Rectal smooth muscle tissue (tissue), 1 donor: ENCODE data around the gene GALNS.
A peak's percentile ranks its signal among the peaks of the same experiment; 100 is the strongest.

Source experiments
- H3K27ac ChIP-seq: one replicate; pipeline ENCODE4 v1.7.0; 2013; ENCODE audit warnings: low read depth, low read length, inconsistent platforms
- H3K27me3 ChIP-seq: one replicate; pipeline ENCODE4 v1.7.0; 2013; ENCODE audit warnings: low read length; ENCODE audit not compliant: control insufficient read depth, insufficient read depth
- H3K36me3 ChIP-seq: one replicate; pipeline ENCODE4 v1.7.0; 2013; ENCODE audit warnings: low read length; ENCODE audit not compliant: control insufficient read depth, insufficient read depth
- H3K4me1 ChIP-seq: one replicate; pipeline ENCODE4 v1.7.0; 2013; ENCODE audit warnings: low read length; ENCODE audit not compliant: control insufficient read depth, insufficient read depth
- H3K4me3 ChIP-seq: one replicate; pipeline ENCODE4 v1.7.0; 2013; ENCODE audit warnings: low read length
- H3K9ac ChIP-seq: one replicate; pipeline ENCODE4 v1.7.0; 2013; ENCODE audit warnings: low read length

Gene GALNS, protein sequence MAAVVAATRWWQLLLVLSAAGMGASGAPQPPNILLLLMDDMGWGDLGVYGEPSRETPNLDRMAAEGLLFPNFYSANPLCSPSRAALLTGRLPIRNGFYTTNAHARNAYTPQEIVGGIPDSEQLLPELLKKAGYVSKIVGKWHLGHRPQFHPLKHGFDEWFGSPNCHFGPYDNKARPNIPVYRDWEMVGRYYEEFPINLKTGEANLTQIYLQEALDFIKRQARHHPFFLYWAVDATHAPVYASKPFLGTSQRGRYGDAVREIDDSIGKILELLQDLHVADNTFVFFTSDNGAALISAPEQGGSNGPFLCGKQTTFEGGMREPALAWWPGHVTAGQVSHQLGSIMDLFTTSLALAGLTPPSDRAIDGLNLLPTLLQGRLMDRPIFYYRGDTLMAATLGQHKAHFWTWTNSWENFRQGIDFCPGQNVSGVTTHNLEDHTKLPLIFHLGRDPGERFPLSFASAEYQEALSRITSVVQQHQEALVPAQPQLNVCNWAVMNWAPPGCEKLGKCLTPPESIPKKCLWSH

DNA sequence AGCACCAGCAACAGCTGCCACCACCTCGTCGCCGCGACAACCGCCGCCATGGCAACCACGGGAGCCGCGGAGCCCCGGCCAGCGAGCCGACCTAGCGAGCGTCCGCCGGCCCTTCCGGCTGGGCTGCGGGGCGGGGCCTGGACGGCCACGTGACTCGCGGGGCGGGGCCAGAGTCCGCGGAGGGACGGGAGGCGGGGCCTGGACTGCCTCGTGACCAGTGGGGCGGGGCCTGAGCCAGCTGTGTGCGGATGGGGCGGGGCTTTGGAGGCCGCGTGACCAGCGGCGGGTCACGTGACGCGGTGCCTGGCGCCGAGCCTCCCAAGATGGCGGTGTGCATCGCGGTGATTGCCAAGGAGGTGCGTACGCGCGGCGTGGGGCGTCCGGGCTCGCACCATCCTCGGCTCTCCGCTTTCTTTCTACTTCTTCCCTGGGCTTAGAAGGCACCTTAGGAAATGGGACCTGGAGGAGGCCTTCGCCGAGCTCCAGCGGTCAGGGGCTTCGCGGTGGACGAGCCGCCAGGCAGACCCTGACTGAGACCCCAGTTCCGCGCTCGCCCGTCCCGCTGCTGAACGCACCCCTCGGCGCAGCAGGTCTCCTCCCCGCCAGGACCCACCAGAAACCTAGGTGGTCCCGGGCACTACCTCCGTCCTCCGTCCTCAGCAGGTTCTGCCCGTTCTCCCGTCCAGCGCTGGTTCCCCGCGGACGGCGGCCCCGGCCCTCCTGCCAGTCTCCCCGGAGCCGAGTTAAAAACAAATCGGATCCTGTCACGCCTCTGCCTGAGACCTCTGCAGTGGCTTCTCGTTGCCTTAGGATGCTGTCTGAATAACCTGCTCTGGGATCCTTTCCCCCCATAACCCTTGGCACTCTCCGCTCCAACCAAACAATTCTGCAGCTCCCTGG is at the start of gene GALNS, which contains the start of gene TRAPPC2L:
Gene GALNS (minus strand): TSS at position 120 of the 900 bp plus-strand sequence. CDS start 70 bp downstream, at position 50.
Gene TRAPPC2L (plus strand): TSS at position 300 of the 900 bp plus-strand sequence. CDS start 24 bp downstream, at position 324.
- Histone ChIP-seq H3K36me3 (peaks cover 16% of the 10 kb centered on the region), H3K4me3 (peak within 1 kb of the TSS; percentile 96), H3K9ac (peak within 1 kb of the TSS; percentile 76), H3K27ac (peak within 1 kb of the TSS; percentile 77), H3K4me1 (peaks cover 7% of the 10 kb centered on the region), H3K27me3 (no peaks in the 10 kb centered on the region)

DNA sequence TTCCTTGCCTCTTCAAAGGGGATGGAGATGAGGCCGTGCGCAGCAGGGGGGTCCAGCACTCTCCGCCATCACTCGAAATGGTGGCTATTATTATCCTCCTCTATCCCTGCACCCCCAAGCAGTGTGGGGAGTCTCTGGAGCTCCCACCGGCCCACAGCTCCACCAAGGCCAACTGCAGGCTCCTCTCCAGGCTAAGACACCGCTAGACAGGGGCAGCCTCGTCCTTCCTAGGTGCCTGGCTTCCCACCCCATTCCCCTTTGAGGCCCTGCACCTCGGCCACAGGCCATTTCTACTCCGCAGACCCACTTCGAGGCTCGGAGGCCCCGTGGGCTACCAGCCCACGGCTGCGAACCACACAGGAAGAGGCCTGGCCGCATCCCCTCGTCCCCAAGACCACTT is 49.3 kb upstream of the GALNS start:
- no peaks in the 10 kb centered on the region for H3K4me1 ChIP-seq
- H3K36me3 ChIP-seq = no peaks in the 10 kb centered on the region
- no peaks in the 10 kb centered on the region for H3K27me3 ChIP-seq
- no peak overlapping the region for H3K9ac ChIP-seq
- no peak overlapping the region for H3K27ac ChIP-seq
- no peak overlapping the region for H3K4me3 ChIP-seq

DNA sequence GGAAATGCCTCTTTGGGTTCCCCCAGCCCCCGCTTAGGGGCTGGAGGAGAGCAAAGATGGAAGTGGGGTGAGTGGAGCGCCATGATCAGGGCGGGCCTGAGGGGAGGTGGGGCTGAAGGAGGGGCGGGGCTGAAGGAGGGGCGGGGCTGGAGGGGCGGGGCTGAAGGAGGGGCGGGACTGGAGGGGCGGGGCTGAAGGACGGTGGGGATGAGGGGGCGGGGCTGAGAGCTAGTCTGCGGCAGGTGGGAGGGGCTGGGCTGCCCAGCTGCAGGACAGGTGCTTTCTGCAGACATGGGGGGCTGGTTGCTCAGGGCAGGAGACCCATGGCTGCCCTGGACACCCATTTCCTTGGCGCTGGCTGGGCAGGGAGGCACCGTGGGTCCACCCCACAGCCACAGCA is 48.8 kb upstream of the GALNS start:
- Histone ChIP-seq H3K4me1 (no peaks in the 10 kb centered on the region), H3K9ac (no peak overlapping the region), H3K27me3 (no peaks in the 10 kb centered on the region), H3K27ac (no peak overlapping the region), H3K36me3 (no peaks in the 10 kb centered on the region), H3K4me3 (no peak overlapping the region)

DNA sequence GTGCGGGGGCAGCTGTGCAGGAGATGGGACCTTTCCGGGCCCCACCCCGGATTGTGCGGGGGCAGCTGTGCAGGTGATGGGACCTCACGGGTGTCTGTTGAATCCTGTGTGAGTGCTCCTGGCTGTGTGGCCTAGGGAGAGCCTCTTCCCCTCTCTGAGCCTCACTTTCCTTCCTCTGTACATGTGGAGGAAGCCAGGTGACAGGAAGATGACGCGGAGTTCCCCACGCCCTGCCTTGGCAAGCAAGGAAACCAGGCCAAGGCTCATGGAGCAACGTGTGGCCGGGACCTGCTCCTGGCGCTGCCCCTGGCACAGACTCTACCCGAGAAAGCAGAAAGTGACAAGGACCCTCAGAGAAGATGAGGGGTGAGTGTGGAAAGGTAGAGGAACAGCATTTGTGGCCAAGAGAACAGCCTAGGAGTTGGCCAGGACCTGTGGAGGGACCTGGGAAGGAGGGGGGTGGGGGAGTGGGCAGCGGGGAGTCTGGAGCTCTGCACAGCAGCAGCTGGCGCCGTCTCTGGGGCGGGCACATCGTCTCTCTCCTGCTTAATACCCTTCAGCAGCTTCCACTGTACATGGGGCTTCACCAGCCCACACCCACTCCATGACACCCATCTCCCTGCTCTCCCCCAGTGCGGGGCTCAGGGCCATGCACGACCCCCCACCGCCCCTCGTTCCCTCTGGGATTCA is 48.1 kb upstream of the GALNS start:
- Histone ChIP-seq H3K4me3 (no peak overlapping the region), H3K27me3 (no peaks in the 10 kb centered on the region), H3K36me3 (no peaks in the 10 kb centered on the region), H3K9ac (no peak overlapping the region), H3K27ac (no peak overlapping the region), H3K4me1 (no peaks in the 10 kb centered on the region)

DNA sequence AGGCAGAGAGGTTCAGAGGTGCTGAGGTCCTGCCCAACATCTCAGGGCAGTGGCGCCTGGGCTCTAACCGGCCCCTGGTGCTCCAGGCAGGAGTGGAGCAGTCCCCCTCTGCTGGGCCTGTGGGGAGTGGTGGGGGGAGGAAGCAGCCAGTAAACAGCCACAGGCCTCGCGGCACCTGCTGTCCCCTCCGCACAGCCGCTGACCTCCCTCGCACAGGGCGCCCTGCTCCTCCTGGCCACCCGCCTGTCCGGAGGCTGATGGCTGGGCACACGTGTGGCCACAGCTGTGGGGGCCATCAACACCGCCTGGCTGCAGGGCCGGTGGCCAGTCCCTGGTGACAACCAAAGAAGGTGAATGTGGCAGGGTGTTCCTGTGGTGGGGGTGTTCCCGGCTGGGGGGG is 46.5 kb upstream of the GALNS start:
- Histone ChIP-seq H3K4me1 (no peaks in the 10 kb centered on the region), H3K36me3 (no peaks in the 10 kb centered on the region)

DNA sequence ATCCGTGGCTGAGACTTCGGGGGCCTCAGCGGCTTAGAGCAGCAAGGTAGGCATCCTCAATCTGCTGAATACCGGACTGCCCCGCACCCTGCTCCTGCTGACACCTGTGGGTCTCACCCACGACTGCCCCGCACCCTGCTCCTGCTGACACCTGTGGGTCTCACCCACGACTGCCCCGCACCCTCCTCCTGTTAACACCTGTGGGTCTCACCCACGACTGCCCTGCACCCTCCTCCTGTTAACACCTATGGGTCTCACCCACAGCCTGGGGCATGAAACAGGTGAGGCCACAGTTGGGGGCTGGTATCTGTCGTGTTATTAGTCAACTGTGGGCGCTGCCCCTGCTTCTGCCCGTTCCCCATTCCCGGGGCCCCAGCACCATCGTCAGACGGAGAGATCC is 46.0 kb upstream of the GALNS start:
- Histone ChIP-seq H3K27me3 (no peaks in the 10 kb centered on the region), H3K4me1 (no peaks in the 10 kb centered on the region), H3K27ac (no peak overlapping the region), H3K36me3 (no peaks in the 10 kb centered on the region), H3K4me3 (no peak overlapping the region), H3K9ac (no peak overlapping the region)

More for the DNA sequence above, 46.5 kb upstream of the GALNS start:
- H3K27me3 ChIP-seq = no peaks in the 10 kb centered on the region
- no peak overlapping the region for H3K9ac ChIP-seq
- no peak overlapping the region for H3K27ac ChIP-seq
- no peak overlapping the region for H3K4me3 ChIP-seq

DNA sequence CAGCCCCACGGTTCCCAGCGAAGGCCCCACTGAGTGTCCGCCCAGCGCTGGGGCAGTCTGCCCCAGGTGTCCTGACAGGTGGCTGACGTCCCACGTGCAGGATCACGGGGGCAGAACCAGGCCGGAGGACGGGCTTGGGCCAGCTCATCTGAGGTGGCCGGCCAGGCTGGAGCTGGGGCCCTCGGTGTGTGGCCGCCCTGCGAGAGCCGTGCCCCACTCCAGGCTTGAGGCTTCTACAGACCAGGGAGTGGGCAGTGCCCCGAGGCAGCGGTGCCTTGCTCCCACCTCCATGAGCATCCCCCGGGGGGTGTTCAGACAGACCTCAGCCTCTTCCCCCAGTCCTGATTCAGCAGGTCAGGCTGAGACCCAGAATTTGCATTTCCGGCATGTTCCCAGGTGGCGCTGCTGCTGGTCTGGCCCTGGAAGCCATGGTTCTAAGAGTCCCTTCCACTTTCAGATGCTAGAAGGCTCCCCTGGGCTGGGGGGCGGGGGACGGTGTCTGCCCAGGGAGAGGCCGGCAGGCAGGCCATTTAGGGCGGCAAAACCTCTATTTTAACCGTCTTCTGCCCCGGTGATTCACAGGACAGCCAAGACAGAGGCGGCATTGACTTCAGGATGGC is 45.1 kb upstream of the GALNS start:
- Histone ChIP-seq H3K4me1 (no peaks in the 10 kb centered on the region), H3K27me3 (no peaks in the 10 kb centered on the region), H3K9ac (no peak overlapping the region), H3K4me3 (no peak overlapping the region), H3K27ac (no peak overlapping the region), H3K36me3 (no peaks in the 10 kb centered on the region)

DNA sequence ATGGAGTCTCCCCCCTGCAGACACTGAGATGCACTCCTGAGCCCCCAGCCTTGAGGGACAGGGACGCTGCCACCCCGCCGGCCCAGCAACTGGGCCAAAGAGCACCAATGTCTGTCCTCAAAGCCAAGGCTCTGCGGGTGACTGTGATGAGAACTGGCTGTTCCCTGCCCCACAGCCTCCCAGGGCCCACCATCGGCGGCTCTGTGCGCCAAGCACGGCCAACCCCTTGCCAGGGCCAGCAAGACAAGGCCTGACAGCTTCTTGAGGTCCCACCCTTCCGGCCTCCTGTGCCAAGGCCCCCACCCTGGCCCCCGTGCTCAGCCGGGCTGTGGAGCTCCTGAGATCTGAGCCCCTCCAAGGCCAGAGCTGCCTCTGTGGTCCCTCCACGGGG is 43.9 kb upstream of the GALNS start:
- H3K27ac ChIP-seq = no peak overlapping the region
- no peaks in the 10 kb centered on the region for H3K4me1 ChIP-seq
- no peak overlapping the region for H3K9ac ChIP-seq
- no peak overlapping the region for H3K4me3 ChIP-seq
- no peaks in the 10 kb centered on the region for H3K27me3 ChIP-seq
- no peaks in the 10 kb centered on the region for H3K36me3 ChIP-seq

DNA sequence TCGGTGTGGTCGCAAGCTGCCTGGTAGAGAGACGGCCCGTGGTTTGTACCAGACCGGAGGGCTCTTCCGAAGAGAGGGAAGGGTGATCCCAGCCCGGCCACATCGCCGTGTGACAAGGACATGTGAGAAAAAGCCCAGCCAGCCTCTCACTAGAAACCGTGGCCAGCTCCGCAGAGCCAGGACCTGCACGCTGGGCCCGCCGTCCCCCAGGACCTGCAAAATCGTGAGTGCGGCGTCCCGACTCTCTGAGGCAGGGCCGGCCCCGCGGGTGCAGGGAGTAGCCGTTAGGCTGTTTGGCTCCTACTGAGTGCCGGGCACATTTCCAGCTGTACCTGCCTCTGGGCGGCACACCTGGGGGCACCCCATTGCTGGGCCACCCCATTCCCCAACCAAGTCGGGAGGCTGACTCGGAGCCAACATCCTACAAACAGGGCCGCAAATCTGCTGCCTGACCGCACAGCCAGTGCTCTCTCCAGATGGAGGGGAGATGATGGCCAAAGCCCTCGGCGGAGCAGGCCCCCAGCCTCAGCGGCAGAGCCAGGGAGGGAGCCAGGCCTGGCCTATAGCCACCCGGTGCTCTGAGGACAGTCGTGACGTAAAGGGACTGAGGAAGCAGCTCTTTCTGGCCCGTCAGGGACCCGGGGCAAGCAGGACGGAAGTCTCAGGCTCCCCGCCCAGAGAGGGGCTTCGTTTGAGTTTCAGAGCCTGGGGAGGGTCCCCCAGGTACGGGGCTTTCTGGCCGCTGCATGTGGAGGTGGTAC is 43.3 kb upstream of the GALNS start:
- Histone ChIP-seq H3K27ac (no peak overlapping the region), H3K4me1 (no peaks in the 10 kb centered on the region), H3K36me3 (no peaks in the 10 kb centered on the region), H3K27me3 (no peaks in the 10 kb centered on the region), H3K4me3 (no peak overlapping the region), H3K9ac (no peak overlapping the region)

DNA sequence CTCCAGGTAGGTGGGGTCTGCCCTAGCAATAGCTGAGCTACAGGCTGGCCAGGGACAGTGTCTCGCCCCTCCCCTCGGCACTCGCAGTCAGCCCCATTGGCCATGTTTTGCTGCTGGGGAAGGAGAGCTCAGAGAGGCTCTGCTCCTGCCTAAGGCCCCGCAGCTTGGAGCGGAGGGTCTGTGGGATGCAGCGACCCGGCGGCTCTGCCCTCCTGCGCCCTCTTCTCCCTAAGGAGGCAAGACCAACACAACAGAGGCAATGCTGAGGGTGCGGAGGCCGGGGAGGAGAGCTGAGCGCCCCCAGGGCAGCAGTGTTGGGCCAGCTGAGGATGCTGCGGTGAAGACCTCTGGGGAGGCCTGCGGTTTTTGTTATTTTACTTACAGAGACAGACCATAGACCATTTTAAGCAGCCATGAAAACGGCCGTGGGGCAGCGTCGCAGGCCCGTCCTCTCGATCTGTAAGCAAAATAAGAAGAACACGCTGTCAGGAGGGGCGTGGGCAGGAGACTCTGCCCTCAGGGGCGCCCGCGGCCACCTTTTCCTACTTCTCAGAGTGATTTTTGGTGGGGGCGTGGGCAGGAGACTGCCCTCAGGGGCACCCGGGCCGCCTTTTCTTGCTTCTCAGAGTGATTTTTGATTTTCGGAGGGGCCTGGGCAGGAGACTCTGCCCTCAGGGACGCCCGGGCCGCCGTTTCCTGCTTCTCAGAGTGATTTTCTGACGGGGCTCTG is 41.1 kb upstream of the GALNS start:
- Histone ChIP-seq H3K9ac (no peak overlapping the region), H3K27ac (no peak overlapping the region), H3K27me3 (no peaks in the 10 kb centered on the region), H3K4me1 (no peaks in the 10 kb centered on the region), H3K36me3 (no peaks in the 10 kb centered on the region), H3K4me3 (no peak overlapping the region)
